ENCODE data around the gene SLC22A23. TPM values are rescaled to one million over a fixed set of nuclear protein-coding genes. Genes with fewer than 3 reads are reported as not detected.

The SLC22A23 gene
- total RNA-seq, 1 donor, result 9.0 TPM

GRCh38 chr6:3369985-3370360 is 86.9 kb downstream of the SLC22A23 start:
- no peak overlapping the region for H3K4me3 ChIP-seq (ENCODE audit: low read depth, low read length)
- no peak for DNase-seq (ENCODE audit: low read depth)
- TF ChIP-seq CTCF (IDR thresholded peaks at IDR 0.05; ENCODE audit: insufficient read depth, low read length), result no peak

- no peak overlapping the region for H3K4me3 ChIP-seq (ENCODE audit: low read depth, low read length)
- DNase-seq (ENCODE audit: low read depth), result no peak
- TF ChIP-seq CTCF (IDR thresholded peaks at IDR 0.05; ENCODE audit: insufficient read depth, low read length), result no peak
Measured at GRCh38 chr6:3368685-3369084, 88.2 kb downstream of the SLC22A23 start.

DNA sequence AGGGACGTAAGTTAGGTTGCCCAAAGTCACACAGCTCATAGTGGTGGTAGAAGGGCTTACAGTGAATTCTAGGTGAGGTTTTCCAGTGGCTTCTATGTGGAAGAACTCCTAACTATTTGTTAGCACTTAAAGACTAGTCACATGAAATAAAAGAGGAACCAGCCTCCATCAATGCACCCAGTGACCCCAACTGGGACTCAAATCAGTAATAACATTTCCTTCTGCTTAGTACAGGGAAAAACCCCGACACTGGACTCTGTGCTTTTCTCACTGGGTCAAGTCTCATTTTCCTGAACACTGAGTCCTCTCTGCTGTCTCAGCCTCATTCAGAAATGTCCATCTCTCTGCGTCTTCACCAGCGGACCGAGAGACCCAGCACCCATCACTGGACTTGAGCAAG is 89.2 kb downstream of the SLC22A23 start:
- TF ChIP-seq CTCF (IDR thresholded peaks at IDR 0.05; ENCODE audit: insufficient read depth, low read length), result no peak
- no peak for DNase-seq (ENCODE audit: low read depth)
- no peak overlapping the region for H3K4me3 ChIP-seq (ENCODE audit: low read depth, low read length)

DNA sequence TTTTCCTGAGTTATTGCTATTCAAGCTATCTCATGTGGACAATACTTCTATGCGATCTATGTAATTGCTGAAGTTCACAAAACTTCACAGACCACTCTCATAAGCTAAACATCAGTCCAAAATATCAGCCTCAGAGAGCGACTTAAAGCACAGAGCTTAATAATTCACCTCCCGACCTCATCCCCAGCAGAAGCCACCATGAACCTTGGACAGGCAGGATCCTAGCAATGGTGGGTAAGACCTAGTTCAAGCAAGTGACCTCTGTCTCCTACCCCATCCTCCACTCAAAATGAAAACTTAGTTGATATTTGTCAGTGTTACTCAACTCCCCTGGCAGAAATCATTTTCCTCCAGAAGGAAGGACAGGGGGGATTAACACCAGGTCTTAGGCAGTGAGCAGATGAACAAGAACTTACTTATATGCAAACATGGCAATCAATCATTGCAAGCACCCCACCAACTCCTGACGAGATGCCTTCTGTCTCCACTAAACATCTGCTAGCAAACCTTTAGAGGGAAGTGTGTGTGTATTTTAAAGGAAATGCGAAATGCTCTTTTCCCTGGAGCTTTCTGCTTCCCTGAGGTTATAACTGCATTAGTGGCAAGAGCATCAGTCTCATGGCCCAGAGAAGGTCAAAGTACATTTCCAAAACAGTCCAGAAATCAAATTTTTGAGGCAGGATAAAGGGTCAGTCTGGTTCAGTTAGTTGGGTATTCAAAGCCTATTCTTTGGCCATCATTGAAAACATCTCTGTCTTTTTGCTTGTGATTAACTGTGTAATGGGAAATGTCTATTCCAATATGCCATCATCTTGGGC is 90.0 kb downstream of the SLC22A23 start:
- no peak for DNase-seq (ENCODE audit: low read depth)
- no peak for TF ChIP-seq CTCF (IDR thresholded peaks at IDR 0.05; ENCODE audit: insufficient read depth, low read length)
- H3K4me3 ChIP-seq (ENCODE audit: low read depth, low read length), result no peak overlapping the region

GRCh38 chr6:3364391-3364790 is 92.5 kb downstream of the SLC22A23 start:
- no peak overlapping the region for H3K4me3 ChIP-seq (ENCODE audit: low read depth, low read length)
- no peak for DNase-seq (ENCODE audit: low read depth)
- TF ChIP-seq CTCF (IDR thresholded peaks at IDR 0.05; ENCODE audit: insufficient read depth, low read length), result no peak

GRCh38 chr6:3363296-3364025 is 93.4 kb downstream of the SLC22A23 start:
- no peak for TF ChIP-seq CTCF (IDR thresholded peaks at IDR 0.05; ENCODE audit: insufficient read depth, low read length)
- no peak overlapping the region for H3K4me3 ChIP-seq (ENCODE audit: low read depth, low read length)
- no peak for DNase-seq (ENCODE audit: low read depth)

Measured in fibroblast of the aortic adventitia (primary cell).